WI38 (cell line): ENCODE data around the gene RBMS1.

Source experiments
- H3K4me3 ChIP-seq: 2 replicates; pipeline ENCODE4 v1.5.1; 2011; ENCODE audit warnings: low read depth, mild to moderate bottlenecking, control low read depth, low read length
- TF ChIP-seq, protein P1 (sequence below): IDR thresholded peaks from 2 replicates; pipeline ENCODE4 v1.5.1; 2012; ENCODE audit warnings: low read depth, mild to moderate bottlenecking, control low read depth, low read length

The RBMS1 gene

DNA sequence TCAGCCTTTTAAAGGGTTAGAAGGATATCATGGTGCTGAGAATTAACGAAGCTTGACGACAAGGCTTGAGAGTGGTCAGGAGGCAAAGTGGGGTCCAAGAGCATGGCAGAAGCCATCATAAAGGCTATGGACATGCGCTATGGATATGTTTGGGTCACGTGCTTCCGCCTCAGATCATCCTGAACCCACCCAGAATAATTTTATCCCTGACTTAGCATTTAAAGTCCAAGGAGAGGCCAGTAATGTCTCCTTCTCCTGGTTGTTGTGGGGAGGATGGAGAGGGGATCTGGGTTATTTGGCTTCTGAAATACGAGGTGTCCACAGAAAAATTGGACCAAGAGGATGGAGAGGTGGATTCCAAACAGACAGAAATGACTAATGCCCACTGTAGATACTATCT lies 38.8 kb upstream of the RBMS1 start:
- TF ChIP-seq, protein P1, sequence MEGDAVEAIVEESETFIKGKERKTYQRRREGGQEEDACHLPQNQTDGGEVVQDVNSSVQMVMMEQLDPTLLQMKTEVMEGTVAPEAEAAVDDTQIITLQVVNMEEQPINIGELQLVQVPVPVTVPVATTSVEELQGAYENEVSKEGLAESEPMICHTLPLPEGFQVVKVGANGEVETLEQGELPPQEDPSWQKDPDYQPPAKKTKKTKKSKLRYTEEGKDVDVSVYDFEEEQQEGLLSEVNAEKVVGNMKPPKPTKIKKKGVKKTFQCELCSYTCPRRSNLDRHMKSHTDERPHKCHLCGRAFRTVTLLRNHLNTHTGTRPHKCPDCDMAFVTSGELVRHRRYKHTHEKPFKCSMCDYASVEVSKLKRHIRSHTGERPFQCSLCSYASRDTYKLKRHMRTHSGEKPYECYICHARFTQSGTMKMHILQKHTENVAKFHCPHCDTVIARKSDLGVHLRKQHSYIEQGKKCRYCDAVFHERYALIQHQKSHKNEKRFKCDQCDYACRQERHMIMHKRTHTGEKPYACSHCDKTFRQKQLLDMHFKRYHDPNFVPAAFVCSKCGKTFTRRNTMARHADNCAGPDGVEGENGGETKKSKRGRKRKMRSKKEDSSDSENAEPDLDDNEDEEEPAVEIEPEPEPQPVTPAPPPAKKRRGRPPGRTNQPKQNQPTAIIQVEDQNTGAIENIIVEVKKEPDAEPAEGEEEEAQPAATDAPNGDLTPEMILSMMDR: no peak

DNA sequence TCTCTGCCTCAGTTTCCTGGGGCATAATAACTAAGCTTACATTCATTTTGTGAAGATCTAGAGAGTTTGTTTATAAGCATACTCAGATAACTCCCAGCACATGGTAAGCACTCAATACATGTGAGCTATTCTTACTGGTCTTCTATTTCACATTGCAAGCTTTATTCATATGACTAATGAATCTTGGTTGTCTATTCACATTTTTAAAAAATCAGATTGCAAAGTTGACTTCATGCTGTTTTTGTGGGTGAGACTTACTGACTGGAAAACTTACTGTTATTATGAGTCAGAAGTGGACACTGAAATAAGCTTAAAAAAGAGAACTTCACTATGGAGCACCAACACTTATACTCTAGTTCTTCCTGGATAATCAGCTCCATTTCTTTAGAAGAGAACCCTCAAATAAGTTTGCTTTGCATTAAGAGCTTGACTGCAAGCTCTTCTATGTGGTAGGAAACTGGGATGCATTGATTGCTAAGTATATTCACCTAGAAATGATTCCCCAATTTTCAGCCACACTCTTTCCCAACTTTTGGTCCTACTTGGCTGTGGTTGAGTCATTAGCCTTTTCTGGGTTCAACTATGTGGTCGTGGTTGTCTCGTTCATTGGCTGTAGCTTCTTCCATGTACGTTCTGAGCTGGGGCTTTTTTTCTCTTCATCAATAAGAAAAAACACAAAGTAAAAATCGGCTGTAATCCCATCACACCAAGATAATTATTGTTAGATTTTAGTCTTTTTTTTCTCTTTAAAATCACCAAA lies 29.5 kb upstream of the RBMS1 start:
- TF ChIP-seq, protein P1: no peak
- no peak overlapping the region for H3K4me3 ChIP-seq

More for the DNA sequence above, 38.8 kb upstream of the RBMS1 start:
- H3K4me3 ChIP-seq: no peak overlapping the region

DNA sequence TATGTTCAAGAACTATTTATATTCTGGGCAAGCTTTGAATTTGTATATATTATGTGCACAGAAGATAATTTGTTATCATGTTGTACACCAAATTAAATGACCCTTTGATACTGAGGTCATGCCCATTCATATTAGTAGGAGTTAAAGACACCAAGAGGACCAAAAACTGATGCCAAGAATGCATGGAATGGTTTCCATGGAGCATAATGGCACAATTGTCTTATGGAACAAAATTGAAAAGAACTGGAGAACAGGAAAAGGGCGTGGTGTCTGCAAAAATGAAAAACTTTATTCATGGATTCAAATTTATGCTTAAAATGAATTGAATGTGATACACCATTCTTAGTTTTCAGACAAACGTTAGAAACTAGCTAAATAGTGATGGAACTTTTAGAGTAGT lies 24.1 kb upstream of the RBMS1 start:
- H3K4me3 ChIP-seq: no peak overlapping the region
- TF ChIP-seq, protein P1: no peak

DNA sequence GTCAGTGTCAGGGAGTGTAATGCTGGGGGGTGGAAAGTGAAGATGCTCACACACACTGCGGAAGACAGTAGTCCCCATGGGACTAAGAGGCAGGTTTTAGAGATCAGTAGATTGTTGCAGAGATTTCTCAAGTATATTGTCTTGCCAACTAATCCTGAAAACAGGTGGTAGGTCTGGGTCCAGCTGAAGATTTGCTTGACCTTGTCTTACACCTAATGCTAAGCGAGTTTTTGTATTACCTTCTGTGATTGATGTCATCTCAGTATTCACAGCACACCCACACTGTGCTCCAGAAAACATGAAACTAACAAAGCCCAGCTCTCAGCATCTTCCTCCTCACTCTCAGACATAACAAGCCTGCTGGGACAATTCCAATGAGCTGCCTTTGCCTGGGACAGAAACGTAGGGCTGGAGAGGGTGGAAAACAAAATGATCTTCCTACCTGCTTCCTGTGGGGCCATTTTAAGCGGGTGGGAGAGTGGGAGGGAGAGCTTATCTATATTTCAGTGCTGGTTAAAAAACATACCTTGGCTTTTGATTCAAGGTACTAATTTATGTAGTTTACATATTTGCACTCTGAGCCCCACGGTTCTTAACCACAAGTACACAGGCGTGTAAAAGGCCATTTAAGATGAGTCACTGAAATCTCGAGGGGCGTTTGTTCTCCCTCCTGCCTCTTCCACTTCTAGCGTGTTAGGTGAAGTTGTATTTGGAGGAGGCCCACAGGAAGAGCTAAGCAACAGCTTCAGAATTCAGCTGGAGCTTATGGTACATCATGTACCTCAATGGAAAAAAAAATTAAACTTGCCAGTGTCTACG lies 23.1 kb upstream of the RBMS1 start:
- no peak overlapping the region for H3K4me3 ChIP-seq
- TF ChIP-seq, protein P1: no peak

DNA sequence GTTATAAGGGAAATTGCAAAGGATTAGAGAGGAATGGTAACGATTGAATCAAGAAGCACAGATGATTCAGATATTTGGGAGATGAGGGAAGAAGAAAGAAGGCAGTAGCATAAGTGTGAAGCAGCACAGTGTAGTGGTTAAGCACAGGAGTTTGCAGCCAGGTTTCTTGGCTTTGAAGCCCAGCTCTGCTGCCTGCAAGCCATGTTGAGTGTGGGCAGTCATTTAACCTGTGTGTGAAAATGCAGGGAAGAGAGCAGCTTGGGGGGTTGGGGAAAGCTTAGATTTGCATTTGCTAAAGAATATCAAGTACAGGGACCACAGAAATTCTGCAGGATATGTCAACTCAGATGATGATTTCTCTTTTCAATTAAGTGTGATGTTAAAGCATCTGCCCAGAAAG lies 21.5 kb upstream of the RBMS1 start:
- TF ChIP-seq, protein P1: no peak
- H3K4me3 ChIP-seq: no peak overlapping the region

DNA sequence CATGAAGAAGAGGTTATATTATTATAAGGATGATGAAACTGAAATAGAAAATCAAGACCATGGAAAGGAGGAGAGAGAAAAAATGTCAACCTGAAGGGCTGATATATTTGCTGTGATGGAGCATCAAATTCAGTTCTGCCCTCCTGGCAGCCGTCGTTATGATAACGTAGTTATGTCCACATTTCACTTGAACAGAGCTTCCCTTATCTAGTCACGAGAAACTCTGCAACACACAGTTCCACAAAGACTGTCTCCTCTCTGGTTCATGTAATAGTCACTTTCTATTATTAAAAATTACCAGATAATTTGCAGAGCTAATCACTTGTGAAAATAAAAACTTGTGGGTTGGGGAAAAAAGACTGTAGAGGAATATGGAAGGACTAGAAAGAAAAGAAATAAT lies 19.5 kb upstream of the RBMS1 start:
- H3K4me3 ChIP-seq: no peak overlapping the region
- TF ChIP-seq, protein P1: no peak

DNA sequence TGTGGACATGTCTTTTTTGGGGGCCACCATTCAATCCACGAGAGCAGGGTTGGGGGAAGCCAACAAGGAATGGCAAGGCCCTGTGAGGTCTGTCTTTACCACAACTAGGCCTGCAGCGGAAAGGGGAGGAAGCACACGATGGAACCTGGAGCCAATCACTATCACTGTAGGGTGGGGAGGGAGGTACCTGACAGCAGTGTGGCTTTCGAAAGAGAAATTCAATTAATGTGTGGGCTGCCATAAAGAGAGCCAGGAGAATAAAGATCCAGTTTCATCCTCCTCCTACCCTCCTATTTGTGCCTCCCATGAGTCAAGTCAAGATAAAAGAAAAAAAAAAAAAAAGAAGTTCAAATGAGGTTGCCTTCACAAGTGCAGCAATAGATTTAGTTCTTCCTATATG lies 18.9 kb upstream of the RBMS1 start:
- no peak overlapping the region for H3K4me3 ChIP-seq
- TF ChIP-seq, protein P1: no peak
